ENCODE results near the gene WNT1.

DNA sequence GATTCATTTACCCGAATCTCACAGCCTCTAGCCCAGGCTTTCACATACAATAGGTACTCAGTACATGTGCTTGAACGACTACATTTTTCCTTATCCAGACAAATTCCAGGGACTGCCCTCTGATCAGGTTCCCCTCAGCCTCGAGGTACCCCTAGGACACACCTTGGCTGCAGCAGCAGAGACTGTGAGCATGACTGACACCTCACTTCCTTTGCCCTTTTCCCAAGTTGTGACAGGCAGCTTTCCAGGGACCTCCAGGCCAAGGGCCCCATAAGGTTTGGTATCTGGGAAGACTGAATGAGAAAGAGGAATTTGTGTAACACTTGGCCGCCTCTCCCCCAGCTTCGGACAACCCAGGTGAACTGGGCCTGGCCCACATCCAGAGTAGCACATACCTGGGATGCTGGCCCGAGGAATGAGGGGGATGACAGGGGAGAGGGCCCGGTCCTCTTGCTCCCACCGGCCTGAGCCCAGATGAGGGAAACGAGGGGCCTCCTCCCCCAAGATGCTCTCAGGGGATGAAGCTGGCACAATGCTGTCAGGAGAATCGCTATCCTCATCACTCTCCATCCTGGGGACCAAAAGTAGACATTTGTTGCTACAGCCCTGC lies 50.6 kb downstream of the WNT1 start:
- TF ChIP-seq, protein P1, sequence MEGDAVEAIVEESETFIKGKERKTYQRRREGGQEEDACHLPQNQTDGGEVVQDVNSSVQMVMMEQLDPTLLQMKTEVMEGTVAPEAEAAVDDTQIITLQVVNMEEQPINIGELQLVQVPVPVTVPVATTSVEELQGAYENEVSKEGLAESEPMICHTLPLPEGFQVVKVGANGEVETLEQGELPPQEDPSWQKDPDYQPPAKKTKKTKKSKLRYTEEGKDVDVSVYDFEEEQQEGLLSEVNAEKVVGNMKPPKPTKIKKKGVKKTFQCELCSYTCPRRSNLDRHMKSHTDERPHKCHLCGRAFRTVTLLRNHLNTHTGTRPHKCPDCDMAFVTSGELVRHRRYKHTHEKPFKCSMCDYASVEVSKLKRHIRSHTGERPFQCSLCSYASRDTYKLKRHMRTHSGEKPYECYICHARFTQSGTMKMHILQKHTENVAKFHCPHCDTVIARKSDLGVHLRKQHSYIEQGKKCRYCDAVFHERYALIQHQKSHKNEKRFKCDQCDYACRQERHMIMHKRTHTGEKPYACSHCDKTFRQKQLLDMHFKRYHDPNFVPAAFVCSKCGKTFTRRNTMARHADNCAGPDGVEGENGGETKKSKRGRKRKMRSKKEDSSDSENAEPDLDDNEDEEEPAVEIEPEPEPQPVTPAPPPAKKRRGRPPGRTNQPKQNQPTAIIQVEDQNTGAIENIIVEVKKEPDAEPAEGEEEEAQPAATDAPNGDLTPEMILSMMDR (IDR thresholded peaks at IDR 0.05), result no peak
- no peak for TF ChIP-seq POLR2A (IDR thresholded peaks at IDR 0.05)
- no peak for TF ChIP-seq EP300 (IDR thresholded peaks at IDR 0.05)
